ENCODE results near the gene ZXDC.

DNA sequence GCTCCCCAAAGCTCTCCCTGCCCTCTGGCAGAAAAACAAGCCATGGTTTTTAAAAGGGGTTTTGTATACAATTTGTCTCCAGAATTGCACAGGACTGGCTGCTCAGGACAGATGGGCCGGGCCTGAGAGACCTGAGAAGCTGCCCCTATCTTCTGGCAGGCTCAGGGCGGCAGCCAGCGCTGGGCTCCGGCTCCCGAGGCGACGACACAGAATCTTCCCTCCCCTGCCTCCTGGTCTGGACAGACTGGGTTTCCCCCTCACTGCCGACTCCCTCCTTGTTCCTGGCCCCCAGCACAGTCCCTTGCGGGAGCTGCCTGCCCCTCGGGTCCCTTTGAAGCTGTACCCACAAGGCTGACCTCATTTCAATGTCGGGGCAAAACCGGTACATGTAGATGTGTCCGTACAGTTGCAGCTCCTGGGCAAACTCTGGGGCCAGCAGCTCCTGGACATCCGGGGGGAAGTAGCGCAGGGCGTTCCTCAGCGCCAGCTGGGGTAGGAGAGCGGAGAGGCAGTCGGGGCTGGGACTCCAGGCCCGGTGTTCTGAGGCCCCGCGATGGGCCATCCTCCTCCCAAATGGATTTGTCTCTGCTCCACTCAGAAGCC is 34.7 kb upstream of the ZXDC start:
- no peak for TF ChIP-seq POLR2A (IDR thresholded peaks at IDR 0.05)
- TF ChIP-seq, protein P1, sequence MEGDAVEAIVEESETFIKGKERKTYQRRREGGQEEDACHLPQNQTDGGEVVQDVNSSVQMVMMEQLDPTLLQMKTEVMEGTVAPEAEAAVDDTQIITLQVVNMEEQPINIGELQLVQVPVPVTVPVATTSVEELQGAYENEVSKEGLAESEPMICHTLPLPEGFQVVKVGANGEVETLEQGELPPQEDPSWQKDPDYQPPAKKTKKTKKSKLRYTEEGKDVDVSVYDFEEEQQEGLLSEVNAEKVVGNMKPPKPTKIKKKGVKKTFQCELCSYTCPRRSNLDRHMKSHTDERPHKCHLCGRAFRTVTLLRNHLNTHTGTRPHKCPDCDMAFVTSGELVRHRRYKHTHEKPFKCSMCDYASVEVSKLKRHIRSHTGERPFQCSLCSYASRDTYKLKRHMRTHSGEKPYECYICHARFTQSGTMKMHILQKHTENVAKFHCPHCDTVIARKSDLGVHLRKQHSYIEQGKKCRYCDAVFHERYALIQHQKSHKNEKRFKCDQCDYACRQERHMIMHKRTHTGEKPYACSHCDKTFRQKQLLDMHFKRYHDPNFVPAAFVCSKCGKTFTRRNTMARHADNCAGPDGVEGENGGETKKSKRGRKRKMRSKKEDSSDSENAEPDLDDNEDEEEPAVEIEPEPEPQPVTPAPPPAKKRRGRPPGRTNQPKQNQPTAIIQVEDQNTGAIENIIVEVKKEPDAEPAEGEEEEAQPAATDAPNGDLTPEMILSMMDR (IDR thresholded peaks at IDR 0.05) = no peak

Measured in lower leg skin (tissue), 3 donors.